ENCODE results near the gene ANKRD11.

- TF ChIP-seq CTCF (IDR thresholded peaks at IDR 0.05; ENCODE audit: insufficient read depth, low read length, poor library complexity, severe bottlenecking) = no peak
- TF ChIP-seq EZH2phosphoT487 (conservative IDR thresholded peaks at IDR 0.05; ENCODE audit: low read length) = no peak
Observed at GRCh38 chr16:89430436-89431157, 59.8 kb downstream of the ANKRD11 start.

Data from SU-DHL-6 (cell line).